GM12864 (cell line): ENCODE measurements around the gene GLIPR1L2.
"Not testable (repeated sequence)": the region's sequence is repeated elsewhere in the genome, so short reads cannot be mapped to it uniquely, and the experiment has no call there.

Experiments used
- DNase-seq: peaks from one replicate; pipeline ENCODE4 v3.0.0-alpha.2; 2011; ENCODE audit warnings: low read depth
- H3K4me3 ChIP-seq: 2 replicates; pipeline ENCODE4 v1.5.1; 2011; ENCODE audit warnings: mild to moderate bottlenecking, low read depth, low read length, control low read depth
- CTCF ChIP-seq: IDR thresholded peaks from 2 replicates; pipeline ENCODE4 v1.5.1; 2011; ENCODE audit warnings: low read depth, mild to moderate bottlenecking, moderate library complexity, low read length, control low read depth, inconsistent platforms; ENCODE audit errors: missing control alignments

The GLIPR1L2 gene

GRCh38 chr12:75443709-75444108 is 52.8 kb downstream of the GLIPR1L2 start:
- no peak overlapping the region for H3K4me3 ChIP-seq
- no peak for TF ChIP-seq CTCF

GRCh38 chr12:75444429-75445136 is 53.7 kb downstream of the GLIPR1L2 start:
- no peak for TF ChIP-seq CTCF
- no peak overlapping the region for H3K4me3 ChIP-seq
- no peak for DNase-seq

More at GRCh38 chr12:75443709-75444108, 52.8 kb downstream of the GLIPR1L2 start:
- DNase-seq = no peak

- not testable (repeated sequence) for DNase-seq, H3K4me3 ChIP-seq
Observed at GRCh38 chr12:75445137-75445507, 54.2 kb downstream of the GLIPR1L2 start.

GRCh38 chr12:75446857-75447256 is 56.0 kb downstream of the GLIPR1L2 start:
- H3K4me3 ChIP-seq = no peak overlapping the region
- TF ChIP-seq CTCF = no peak
- DNase-seq = no peak

GRCh38 chr12:75447691-75448393 is 57.0 kb downstream of the GLIPR1L2 start:
- H3K4me3 ChIP-seq = no peak overlapping the region
- DNase-seq = no peak
- TF ChIP-seq CTCF = no peak

- H3K4me3 ChIP-seq = no peak overlapping the region
- DNase-seq = no peak
- no peak for TF ChIP-seq CTCF
Observed at GRCh38 chr12:75452675-75453330, 61.9 kb downstream of the GLIPR1L2 start.

- DNase-seq = no peak
- no peak overlapping the region for H3K4me3 ChIP-seq
- no peak for TF ChIP-seq CTCF
Observed at GRCh38 chr12:75455839-75456238, 65.0 kb downstream of the GLIPR1L2 start.
